Measurements from ENCODE around the gene MEIKIN.
A peak's percentile ranks its signal among the peaks of the same experiment; 100 is the strongest.
"Not testable (repeated sequence)": the region's sequence is repeated elsewhere in the genome, so short reads cannot be mapped to it uniquely, and the experiment has no call there.

Gene MEIKIN

DNA sequence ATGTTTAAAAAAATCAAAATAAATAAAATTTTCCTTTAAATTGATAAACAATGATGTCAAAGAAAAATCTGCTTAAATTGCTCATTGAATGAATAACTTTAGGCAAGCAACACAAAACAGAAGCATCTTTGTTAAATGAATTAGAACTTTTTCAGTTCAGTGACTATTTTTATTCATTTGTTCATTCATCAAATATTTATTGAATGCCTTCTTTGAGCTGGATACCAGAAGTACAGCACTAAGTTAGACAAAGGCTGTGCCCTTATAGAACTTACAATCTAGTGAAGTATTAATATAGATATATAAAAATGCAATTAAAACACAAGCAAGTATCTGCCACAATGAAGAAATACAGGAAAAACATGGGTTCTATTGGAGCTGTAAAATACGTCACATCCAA lies 159.4 kb downstream of the MEIKIN start:
- TF ChIP-seq, protein P1, sequence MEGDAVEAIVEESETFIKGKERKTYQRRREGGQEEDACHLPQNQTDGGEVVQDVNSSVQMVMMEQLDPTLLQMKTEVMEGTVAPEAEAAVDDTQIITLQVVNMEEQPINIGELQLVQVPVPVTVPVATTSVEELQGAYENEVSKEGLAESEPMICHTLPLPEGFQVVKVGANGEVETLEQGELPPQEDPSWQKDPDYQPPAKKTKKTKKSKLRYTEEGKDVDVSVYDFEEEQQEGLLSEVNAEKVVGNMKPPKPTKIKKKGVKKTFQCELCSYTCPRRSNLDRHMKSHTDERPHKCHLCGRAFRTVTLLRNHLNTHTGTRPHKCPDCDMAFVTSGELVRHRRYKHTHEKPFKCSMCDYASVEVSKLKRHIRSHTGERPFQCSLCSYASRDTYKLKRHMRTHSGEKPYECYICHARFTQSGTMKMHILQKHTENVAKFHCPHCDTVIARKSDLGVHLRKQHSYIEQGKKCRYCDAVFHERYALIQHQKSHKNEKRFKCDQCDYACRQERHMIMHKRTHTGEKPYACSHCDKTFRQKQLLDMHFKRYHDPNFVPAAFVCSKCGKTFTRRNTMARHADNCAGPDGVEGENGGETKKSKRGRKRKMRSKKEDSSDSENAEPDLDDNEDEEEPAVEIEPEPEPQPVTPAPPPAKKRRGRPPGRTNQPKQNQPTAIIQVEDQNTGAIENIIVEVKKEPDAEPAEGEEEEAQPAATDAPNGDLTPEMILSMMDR (conservative IDR thresholded peaks at IDR 0.05; ENCODE audit: low read length), result no peak

DNA sequence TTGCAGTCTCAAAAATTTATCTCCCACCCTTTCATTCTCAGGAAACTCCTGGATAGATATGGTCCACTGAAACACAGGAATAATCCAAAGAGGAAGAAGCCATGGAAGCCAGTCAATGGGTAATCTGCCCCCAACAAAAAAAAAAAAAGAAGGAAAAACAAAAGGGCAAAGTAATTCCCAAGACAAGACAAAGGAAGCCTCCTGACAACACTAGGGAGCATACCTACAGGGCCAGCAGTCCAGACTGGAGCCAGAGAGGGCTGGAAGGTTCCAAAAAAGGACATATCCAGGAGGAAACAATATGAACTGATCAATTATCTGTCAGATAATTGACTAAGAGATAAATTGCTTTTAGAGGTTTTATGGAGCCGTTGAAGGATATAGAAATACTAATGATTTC lies 161.6 kb downstream of the MEIKIN start:
- no peak for DNase-seq (ENCODE audit: low read depth)
- TF ChIP-seq, protein P1 (conservative IDR thresholded peaks at IDR 0.05; ENCODE audit: low read length), result no peak
- no peak overlapping the region for H3K4me3 ChIP-seq (ENCODE audit: low read length)

More for the DNA sequence above, 159.4 kb downstream of the MEIKIN start:
- H3K4me3 ChIP-seq (ENCODE audit: low read length), result no peak overlapping the region
- DNase-seq (ENCODE audit: low read depth), result no peak

DNA sequence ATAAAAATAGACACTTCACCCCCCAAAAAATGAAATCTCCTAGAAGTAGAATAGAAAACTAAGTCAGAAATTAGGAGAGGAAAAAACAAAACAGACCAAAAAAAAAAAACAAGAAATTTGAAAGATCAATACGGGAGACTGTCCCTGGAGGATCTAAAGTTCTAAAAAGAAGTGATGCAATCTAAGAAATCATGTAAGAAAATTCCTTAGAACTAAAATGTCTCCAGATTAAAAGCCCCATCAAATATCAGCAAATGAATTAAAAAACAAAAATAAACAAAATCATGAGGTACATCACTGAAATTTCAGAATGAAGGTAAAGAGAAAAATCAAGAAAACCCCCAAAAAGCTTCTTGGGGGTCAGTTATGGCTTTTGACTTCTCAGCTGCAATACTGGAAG lies 162.1 kb downstream of the MEIKIN start:
- TF ChIP-seq, protein P1 (conservative IDR thresholded peaks at IDR 0.05; ENCODE audit: low read length), result no peak
- no peak for DNase-seq (ENCODE audit: low read depth)
- H3K4me3 ChIP-seq (ENCODE audit: low read length), result no peak overlapping the region

DNA sequence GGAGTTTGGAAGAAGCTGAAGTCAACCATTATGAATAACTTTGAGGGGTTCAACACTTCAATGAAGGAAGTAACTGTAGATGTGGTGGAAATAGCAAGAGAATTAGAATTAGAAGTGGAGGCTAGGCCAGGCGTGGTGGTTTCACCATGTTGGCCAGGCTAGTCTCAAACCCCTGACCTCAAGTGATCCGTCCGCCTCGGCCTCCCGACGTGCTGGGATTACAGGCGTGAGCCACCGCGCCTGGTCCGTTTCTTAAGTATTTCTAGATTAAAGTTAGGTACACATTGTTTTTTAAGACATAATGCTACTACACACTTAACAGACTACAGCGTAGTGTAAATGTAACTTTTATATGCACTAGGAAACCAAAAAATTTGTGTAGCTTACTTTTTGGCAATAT lies 162.7 kb downstream of the MEIKIN start:
- no peak for DNase-seq (ENCODE audit: low read depth)
- TF ChIP-seq, protein P1 (conservative IDR thresholded peaks at IDR 0.05; ENCODE audit: low read length), result no peak
- no peak overlapping the region for H3K4me3 ChIP-seq (ENCODE audit: low read length)

DNA sequence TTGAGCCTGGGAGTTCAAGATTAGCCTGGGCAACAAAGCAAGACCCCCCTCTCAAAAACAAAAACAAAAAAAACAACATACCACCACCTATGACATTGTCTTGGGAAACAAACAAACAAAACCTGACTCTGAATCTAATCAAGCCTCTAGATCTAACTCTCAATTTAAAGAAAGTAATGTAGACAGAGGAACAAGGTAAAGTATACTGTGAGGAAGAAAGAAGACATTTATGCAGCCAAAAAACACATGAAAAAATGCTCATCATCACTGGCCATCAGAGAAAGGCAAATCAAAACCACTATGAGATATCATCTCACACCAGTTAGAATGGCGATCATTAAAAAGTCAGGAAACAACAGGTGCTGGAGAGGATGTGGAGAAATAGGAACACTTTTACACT lies 167.3 kb downstream of the MEIKIN start:
- H3K4me3 ChIP-seq (ENCODE audit: low read length); DNase-seq (ENCODE audit: low read depth): not testable (repeated sequence)

DNA sequence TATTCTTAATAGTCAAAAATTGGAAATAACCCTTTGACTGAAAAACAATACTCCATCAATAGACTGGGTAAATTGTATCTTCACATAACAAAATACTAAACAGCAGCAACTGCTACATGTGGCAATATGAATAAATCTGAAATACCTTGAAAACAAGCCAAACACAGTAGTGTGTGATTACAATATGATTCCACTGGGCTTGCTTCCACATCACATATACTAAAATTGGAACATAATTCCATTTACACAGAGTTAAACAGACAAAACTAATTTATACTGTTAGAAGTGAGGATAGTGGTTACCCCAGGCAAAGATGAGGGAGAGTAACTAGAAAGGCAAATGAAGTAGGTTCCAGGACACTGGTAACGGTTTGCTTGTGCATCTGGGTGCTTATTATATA lies 169.0 kb downstream of the MEIKIN start:
- H3K4me3 ChIP-seq (ENCODE audit: low read length), result no peak overlapping the region
- peak; percentile 57 for DNase-seq (ENCODE audit: low read depth)
- TF ChIP-seq, protein P1 (conservative IDR thresholded peaks at IDR 0.05; ENCODE audit: low read length), result no peak

DNA sequence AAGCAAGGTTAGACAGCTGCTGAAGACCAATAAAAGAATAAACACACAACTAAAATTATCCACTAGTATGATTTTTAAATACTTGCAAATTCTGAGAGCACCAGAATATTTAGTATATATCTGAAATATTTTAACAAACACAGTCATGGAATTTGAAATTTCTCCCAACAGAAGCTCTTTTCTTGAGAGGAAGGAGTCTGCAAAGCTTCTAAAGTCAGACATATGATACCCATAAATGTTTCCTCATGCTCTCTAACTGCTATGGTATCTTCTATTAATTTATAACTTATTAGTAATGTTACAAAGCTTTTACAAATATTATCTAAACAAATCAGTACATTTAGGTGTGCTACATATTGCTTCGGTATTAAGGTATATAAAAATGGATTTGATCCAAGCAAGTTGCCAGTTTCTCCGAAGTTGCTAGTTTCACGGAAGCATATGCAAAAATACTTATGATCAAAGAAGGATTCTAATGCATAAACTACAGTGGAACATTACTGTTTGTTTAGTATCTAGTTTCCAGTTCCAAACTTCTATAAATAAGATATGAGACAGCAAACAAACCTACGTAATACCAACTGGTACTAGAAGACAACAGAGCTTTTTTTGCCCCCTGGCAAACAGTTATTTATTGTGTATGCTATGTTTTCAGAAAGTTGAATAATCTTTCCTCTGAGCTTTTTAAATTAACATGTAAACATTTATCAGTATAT lies 170.7 kb downstream of the MEIKIN start:
- H3K4me3 ChIP-seq (ENCODE audit: low read length), result no peak overlapping the region
- TF ChIP-seq, protein P1 (conservative IDR thresholded peaks at IDR 0.05; ENCODE audit: low read length), result no peak
- no peak for DNase-seq (ENCODE audit: low read depth)
